GM21737 (cell line): Measurements from ENCODE around the gene HS3ST3A1.

ENCODE experiments used
- ATAC-seq: cut with Tn5 transposase; IDR thresholded peaks from one replicate; pipeline ENCODE4 v1.9.1; 2021; ENCODE audit warnings: mild to moderate bottlenecking, moderate library complexity; ENCODE audit not compliant: unreplicated experiment

Gene HS3ST3A1

GRCh38 chr17:13598353-13599167 lies 3.2 kb downstream of the HS3ST3A1 start:
- no peak for ATAC-seq

- ATAC-seq, result no peak
Measured at GRCh38 chr17:13597723-13598347, 3.9 kb downstream of the HS3ST3A1 start.

- ATAC-seq, result no peak
Measured at GRCh38 chr17:13596241-13596923, 5.3 kb downstream of the HS3ST3A1 start.

GRCh38 chr17:13595599-13595899 lies 6.2 kb downstream of the HS3ST3A1 start:
- no peak for ATAC-seq

- no peak for ATAC-seq
Measured at GRCh38 chr17:13594762-13595598, 6.7 kb downstream of the HS3ST3A1 start.

GRCh38 chr17:13594310-13594709 lies 7.4 kb downstream of the HS3ST3A1 start:
- ATAC-seq, result no peak

GRCh38 chr17:13593757-13594156 lies 8.0 kb downstream of the HS3ST3A1 start:
- no peak for ATAC-seq

GRCh38 chr17:13593021-13593751 lies 8.5 kb downstream of the HS3ST3A1 start:
- no peak for ATAC-seq

GRCh38 chr17:13592427-13592826 lies 9.3 kb downstream of the HS3ST3A1 start:
- no peak for ATAC-seq

- ATAC-seq, result no peak
Measured at GRCh38 chr17:13590441-13590840, 11.3 kb downstream of the HS3ST3A1 start.

GRCh38 chr17:13589658-13590057 lies 12.1 kb downstream of the HS3ST3A1 start:
- no peak for ATAC-seq

GRCh38 chr17:13587487-13588338 lies 14.0 kb downstream of the HS3ST3A1 start:
- no peak for ATAC-seq

GRCh38 chr17:13584701-13585080 lies 17.0 kb downstream of the HS3ST3A1 start:
- ATAC-seq, result no peak

GRCh38 chr17:13583996-13584700 lies 17.6 kb downstream of the HS3ST3A1 start:
- no peak for ATAC-seq

GRCh38 chr17:13582776-13583547 lies 18.8 kb downstream of the HS3ST3A1 start:
- no peak for ATAC-seq

GRCh38 chr17:13581925-13582324 lies 19.8 kb downstream of the HS3ST3A1 start:
- ATAC-seq, result no peak

GRCh38 chr17:13580790-13581189 lies 20.9 kb downstream of the HS3ST3A1 start:
- ATAC-seq, result no peak
